HCT116 (cell line): ENCODE data around the gene TRIM38. TPM values are rescaled to one million over a fixed set of nuclear protein-coding genes. Genes with fewer than 3 reads are reported as not detected.

Source experiments
- ATAC-seq: fragments of 200-7000 bp; cut with Tn5 transposase; 2 replicates; pipeline ENCODE4 v1.9.1; 2020; ENCODE audit warnings: mild to moderate bottlenecking, moderate library complexity
- Bru-seq: library from RNA; stranded (reverse); fragments of 400-500 nt; gene quantifications from one replicate; lab custom pipeline; 2021; lab: Mats Ljungman, UMichigan
- BruChase-seq, 2 experiments: library from RNA; stranded (reverse); fragments of 400-500 nt; gene quantifications; one replicate each; lab custom pipeline; 2021; lab: Mats Ljungman, UMichigan
- BruUV-seq: library from RNA; stranded (reverse); fragments of 400-500 nt; replicated peaks from 2 replicates; lab custom pipeline; 2021; lab: Mats Ljungman, UMichigan
- CTCF ChIA-PET: fragments of 300-600 bp; sonication (Branson Sonifier 250); formaldehyde crosslinking; loops from one replicate; lab custom pipeline; 2021; ENCODE audit warnings: antibody characterized with exemption; lab: Charles Lee
- POLR2A ChIA-PET: fragments of 300-600, 350-600 bp; sonication (Branson Sonifier 250); formaldehyde crosslinking; loops from one replicate; lab custom pipeline; 2021; ENCODE audit warnings: antibody characterized with exemption; lab: Charles Lee
- RAD21 ChIA-PET, 2 experiments: fragments of 300-600 bp; sonication (Branson Sonifier 250); formaldehyde crosslinking; loops; one replicate each; lab custom pipeline; 2023; ENCODE audit warnings: low total read pairs in 2 of 2; ENCODE audit not compliant: uncharacterized antibody in 2 of 2, unreplicated experiment in 2 of 2, low non-redundant PET in 1 of 2; lab: Charles Lee
- DNase-seq: peaks from one replicate; pipeline ENCODE4 v3.0.0-alpha.2; 2010; ENCODE audit warnings: low read depth, low spot score
- H2AFZ ChIP-seq: fragments of 200-600 bp; shearing (Covaris generic), sonication (generic); 2 replicates; pipeline ENCODE4 v1.6.1; 2017; ENCODE audit warnings: low read depth, mixed run types, mixed read lengths, antibody characterized with exemption, low read length; ENCODE audit not compliant: poor library complexity, severe bottlenecking
- H3K27ac ChIP-seq: 2 replicates; pipeline ENCODE4 v1.5.1; 2012; ENCODE audit warnings: low read depth, low read length
- H3K27me3 ChIP-seq: fragments of 200-600 bp; sonication (generic); 2 replicates; pipeline ENCODE4 v1.6.1; 2016; ENCODE audit warnings: mixed run types, low read length, mixed read lengths; ENCODE audit not compliant: insufficient read depth
- H3K36me3 ChIP-seq, 2 experiments: fragments of 200-500 bp in 1 of 2; fragments of 200-600 bp in 1 of 2; sonication (Bioruptor generic) in 1 of 2; sonication (generic) in 1 of 2; 2 replicates each; pipeline versions ENCODE4 v1.5.1 to v1.6.1; 2014 to 2016; ENCODE audit warnings: low read length in 2 of 2, inconsistent platforms in 1 of 2, mixed read lengths in 1 of 2, mixed run types in 1 of 2; ENCODE audit not compliant: insufficient read depth in 2 of 2, control insufficient read depth in 1 of 2
- H3K4me1 ChIP-seq, 2 experiments: fragments of 200-600 bp in 1 of 2; sonication (generic) in 1 of 2; 2 replicates each; pipeline versions ENCODE4 v1.5.1 to v1.6.1; 2012 to 2017; ENCODE audit warnings: low read length in 2 of 2, inconsistent platforms in 1 of 2, mild to moderate bottlenecking in 1 of 2, mixed read lengths in 1 of 2, mixed run types in 1 of 2, moderate library complexity in 1 of 2; ENCODE audit not compliant: insufficient read depth in 2 of 2, control insufficient read depth in 1 of 2
- H3K4me2 ChIP-seq: fragments of 200-600 bp; sonication (generic); 2 replicates; pipeline ENCODE4 v1.6.1; 2017; ENCODE audit warnings: mixed run types, low read length, mixed read lengths
- H3K4me3 ChIP-seq, 2 experiments: fragments of 200-600 bp in 1 of 2; sonication (generic) in 1 of 2; replicated peaks in 1 of 2; 2 replicates each; pipeline ENCODE4 v1.5.1; 2011 to 2016; ENCODE audit warnings: low read length in 2 of 2, control low read depth in 1 of 2, low read depth in 1 of 2, mild to moderate bottlenecking in 1 of 2, mixed read lengths in 1 of 2, mixed run types in 1 of 2
- H3K79me2 ChIP-seq: fragments of 200-600 bp; sonication (generic); 2 replicates; pipeline ENCODE4 v1.6.1; 2017; ENCODE audit warnings: mild to moderate bottlenecking, mixed run types, low read length, moderate library complexity, mixed read lengths; ENCODE audit not compliant: insufficient read depth
- H3K9ac ChIP-seq: fragments of 200-600 bp; sonication (generic); 2 replicates; pipeline ENCODE4 v1.6.1; 2016; ENCODE audit warnings: low read length, mixed read lengths
- H3K9me2 ChIP-seq: fragments of 200-600 bp; sonication (generic), shearing (Covaris generic); 2 replicates; pipeline ENCODE4 v1.6.1; 2017; ENCODE audit warnings: mixed run types, mild to moderate bottlenecking, moderate library complexity; ENCODE audit not compliant: insufficient read depth
- H3K9me3 ChIP-seq, 2 experiments: fragments of 200-500 bp in 1 of 2; fragments of 200-600 bp in 1 of 2; sonication (Bioruptor generic) in 1 of 2; sonication (generic) in 1 of 2; 2 replicates each; pipeline ENCODE4 v1.6.1; 2014 to 2017; ENCODE audit warnings: low read length in 2 of 2, mixed read lengths in 2 of 2, inconsistent platforms in 1 of 2, low read depth in 1 of 2, mild to moderate bottlenecking in 1 of 2, mixed run types in 1 of 2, moderate library complexity in 1 of 2; ENCODE audit not compliant: control insufficient read depth in 1 of 2, insufficient read depth in 1 of 2
- H4K20me1 ChIP-seq: fragments of 200-600 bp; sonication (generic), shearing (Covaris generic); 2 replicates; pipeline ENCODE4 v1.6.1; 2017; ENCODE audit warnings: mixed run types, mild to moderate bottlenecking, moderate library complexity; ENCODE audit not compliant: insufficient read depth
- ELF1 ChIP-seq: IDR thresholded peaks from 2 replicates; pipeline ENCODE4 v1.6.1; 2012; ENCODE audit warnings: low read depth, borderline replicate concordance
- FOSL1 ChIP-seq: IDR thresholded peaks from 2 replicates; pipeline ENCODE4 v1.6.1; 2012; ENCODE audit warnings: low read depth
- POLR2AphosphoS5 ChIP-seq: IDR thresholded peaks from 2 replicates; pipeline ENCODE4 v1.6.1; 2011; ENCODE audit warnings: mild to moderate bottlenecking, low read depth, low read length, moderate library complexity
- SIN3A ChIP-seq: IDR thresholded peaks from 2 replicates; pipeline ENCODE4 v1.6.1; 2012; ENCODE audit warnings: low read depth
- SP1 ChIP-seq: IDR thresholded peaks from 2 replicates; pipeline ENCODE4 v1.6.1; 2012; ENCODE audit warnings: low read depth
- YY1 ChIP-seq: IDR thresholded peaks from 2 replicates; pipeline ENCODE4 v1.6.1; 2011; ENCODE audit warnings: low read length, low read depth, moderate library complexity, mild to moderate bottlenecking; ENCODE audit not compliant: insufficient replicate concordance; ENCODE audit errors: extremely low read depth
- intact Hi-C: fragments of 100-400 bp; cut with micrococcal nuclease; formaldehyde crosslinking; loops from 2 replicates; pipeline ENCODE4 v1.10.0; 2022
- long read RNA-seq: library from polyadenylated mRNA; unstranded; transcript quantifications from one replicate; pipeline ENCODE4 v2.0.0, GENCODE V29; 2021; ENCODE audit not compliant: unreplicated experiment
- polyA plus RNA-seq: library from polyadenylated mRNA; unstranded; fragments of >200 nt; gene quantifications from 2 replicates; pipeline ENCODE4 v1.2.1, GENCODE V29; 2012; ENCODE audit warnings: missing spikeins
- total RNA-seq: library from RNA; stranded (reverse); gene quantifications from one replicate; pipeline ENCODE4 v1.2.1, GENCODE V29; 2021; ENCODE audit not compliant: unreplicated experiment
- TF ChIP-seq, protein P1 (sequence below): IDR thresholded peaks from 2 replicates; pipeline ENCODE4 v1.6.1; 2011; ENCODE audit warnings: mild to moderate bottlenecking, low read length, moderate library complexity; ENCODE audit not compliant: insufficient replicate concordance; ENCODE audit errors: extremely low read depth

The TRIM38 gene, protein sequence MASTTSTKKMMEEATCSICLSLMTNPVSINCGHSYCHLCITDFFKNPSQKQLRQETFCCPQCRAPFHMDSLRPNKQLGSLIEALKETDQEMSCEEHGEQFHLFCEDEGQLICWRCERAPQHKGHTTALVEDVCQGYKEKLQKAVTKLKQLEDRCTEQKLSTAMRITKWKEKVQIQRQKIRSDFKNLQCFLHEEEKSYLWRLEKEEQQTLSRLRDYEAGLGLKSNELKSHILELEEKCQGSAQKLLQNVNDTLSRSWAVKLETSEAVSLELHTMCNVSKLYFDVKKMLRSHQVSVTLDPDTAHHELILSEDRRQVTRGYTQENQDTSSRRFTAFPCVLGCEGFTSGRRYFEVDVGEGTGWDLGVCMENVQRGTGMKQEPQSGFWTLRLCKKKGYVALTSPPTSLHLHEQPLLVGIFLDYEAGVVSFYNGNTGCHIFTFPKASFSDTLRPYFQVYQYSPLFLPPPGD
- total RNA-seq (9.6 TPM), Bru-seq, nascent RNA (percentile 92 among the genes with signal in this experiment), BruChase-seq, experiment 1, labeled RNA remaining after a 6-hour chase (percentile 86 among the genes with signal in this experiment), BruChase-seq, experiment 2, labeled RNA remaining after a 2-hour chase (percentile 93 among the genes with signal in this experiment)
- 5.0 and 6.2 TPM in 2 replicates for polyA plus RNA-seq
- long read RNA-seq, full-length matches to known transcripts: 20 of 36 reads
- long read RNA-seq, partial matches to known transcripts: 1 of 36 reads
- long read RNA-seq, other reads (novel, unspliced or antisense): 15 of 36 reads

- H3K9me3 ChIP-seq: peaks cover 3 to 7% of the 10 kb centered on the region in 2 experiments; a peak in 2 of 4 replicates
- H3K4me1 ChIP-seq: peaks cover 18 to 29% of the 10 kb centered on the region in 2 experiments
- DNase-seq (peak; percentile 54), ATAC-seq (peak; percentile 76)
- peak within 1 kb of the TSS; percentile 57 for H3K27ac ChIP-seq
- H3K9me2 ChIP-seq: no peaks in the 10 kb centered on the region
- POLR2A ChIA-PET: interaction anchor here (1.1 to 1.7 kb wide), 4 partner anchors 9 to 59 kb away, joined by 4 to 5 read pairs (median 4); a partner anchor contains a TSS
- H3K4me2 ChIP-seq: peak within 1 kb of the TSS; percentile 82
- H4K20me1 ChIP-seq: no peaks in the 10 kb centered on the region
- H2AFZ ChIP-seq: peak within 1 kb of the TSS; percentile 95
- intact Hi-C loops: no loop called here
- TF ChIP-seq YY1: peak; percentile 47
- TF ChIP-seq SIN3A: peak; percentile 71; the same call in 1 of the 2 replicates
- TF ChIP-seq POLR2AphosphoS5: peak; percentile 97
- peak; percentile 23 for TF ChIP-seq SP1
- TF ChIP-seq, protein P1, sequence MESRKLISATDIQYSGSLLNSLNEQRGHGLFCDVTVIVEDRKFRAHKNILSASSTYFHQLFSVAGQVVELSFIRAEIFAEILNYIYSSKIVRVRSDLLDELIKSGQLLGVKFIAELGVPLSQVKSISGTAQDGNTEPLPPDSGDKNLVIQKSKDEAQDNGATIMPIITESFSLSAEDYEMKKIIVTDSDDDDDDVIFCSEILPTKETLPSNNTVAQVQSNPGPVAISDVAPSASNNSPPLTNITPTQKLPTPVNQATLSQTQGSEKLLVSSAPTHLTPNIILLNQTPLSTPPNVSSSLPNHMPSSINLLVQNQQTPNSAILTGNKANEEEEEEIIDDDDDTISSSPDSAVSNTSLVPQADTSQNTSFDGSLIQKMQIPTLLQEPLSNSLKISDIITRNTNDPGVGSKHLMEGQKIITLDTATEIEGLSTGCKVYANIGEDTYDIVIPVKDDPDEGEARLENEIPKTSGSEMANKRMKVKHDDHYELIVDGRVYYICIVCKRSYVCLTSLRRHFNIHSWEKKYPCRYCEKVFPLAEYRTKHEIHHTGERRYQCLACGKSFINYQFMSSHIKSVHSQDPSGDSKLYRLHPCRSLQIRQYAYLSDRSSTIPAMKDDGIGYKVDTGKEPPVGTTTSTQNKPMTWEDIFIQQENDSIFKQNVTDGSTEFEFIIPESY: no peak
- TF ChIP-seq ELF1: peak; percentile 72
- TF ChIP-seq FOSL1: no peak
- peaks cover 6 to 9% of the 10 kb centered on the region in 2 experiments; a peak in 3 of 4 replicates for H3K36me3 ChIP-seq
- peak within 1 kb of the TSS; percentile 66 for H3K9ac ChIP-seq
- peak within 1 kb of the TSS; percentile 62 to 63 for H3K4me3 ChIP-seq
- no peaks in the 10 kb centered on the region for H3K79me2 ChIP-seq
- no peaks in the 10 kb centered on the region for H3K27me3 ChIP-seq
- BruUV-seq: TSS peak; percentile 91
- CTCF ChIA-PET: interaction anchor here (2.1 kb wide), 1 partner anchor 31 kb away, joined by 15 read pairs; no protein-coding TSS in a partner anchor
- RAD21 ChIA-PET: no interaction called here
These were observed at the start of gene TRIM38 for GRCh38 chr6:25962149-25963127. TRIM38 (plus strand) TSS chr6:25962802; CDS start chr6:25966523, 3,721 bp downstream.
